Measurements from ENCODE around the gene AGO3.

- no peak for TF ChIP-seq CTCF (conservative IDR thresholded peaks at IDR 0.05)
- TF ChIP-seq EZH2 (IDR thresholded peaks at IDR 0.05; ENCODE audit: low read depth) = no peak
These were observed 153.7 kb downstream of the AGO3 start for GRCh38 chr1:36084497-36085115.
